Measurements from ENCODE around the gene FOSL1. TPM values are rescaled to one million over a fixed set of nuclear protein-coding genes. Genes with fewer than 3 reads are reported as not detected.

Gene FOSL1
- total and polyA plus RNA-seq, 2 donors (not counting 1 experiment from before 2014, with no cell fraction given): 3.5 to 8.8 TPM

DNA sequence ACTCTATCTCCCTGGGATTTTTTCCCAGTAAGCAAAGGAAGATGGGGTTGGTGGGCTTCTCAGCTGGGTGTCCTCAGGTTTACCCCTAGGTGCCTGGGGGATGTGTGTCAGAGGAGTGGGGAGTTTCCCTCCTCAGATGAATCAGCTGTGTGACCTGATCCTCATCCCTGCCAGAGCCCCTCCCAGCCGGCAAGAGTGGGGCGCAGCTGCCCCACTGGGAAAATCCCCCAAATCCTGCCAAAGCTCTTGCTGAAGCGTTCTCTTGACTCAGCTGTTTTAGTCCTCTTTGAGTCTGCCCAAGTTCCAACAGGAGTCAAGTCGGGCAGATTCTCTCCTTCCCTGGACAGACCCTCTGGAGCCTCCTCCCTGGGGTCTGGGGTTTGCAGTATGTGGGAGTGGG, 12.7 kb upstream of the FOSL1 start:
- Histone ChIP-seq H3K27me3 (ENCODE audit: control insufficient read depth, insufficient read depth, low read length) (no peaks in the 10 kb centered on the region), H2AFZ (ENCODE audit: low read length) (no peak overlapping the region), H3K4me1 (ENCODE audit: control insufficient read depth, extremely low read depth, insufficient read depth, low read length) (peaks cover 61% of the 10 kb centered on the region), H3K9ac (ENCODE audit: insufficient read depth, low read length) (peak overlapping the region; percentile 45), H3K9me3 (ENCODE audit: control insufficient read depth, insufficient read depth, low read depth, low read length) (no peaks in the 10 kb centered on the region), H3K4me3 (replicated peaks in 1 of 4; ENCODE audit: control extremely low read depth in 1 of 4, insufficient read depth in 1 of 4, low read depth in 3 of 4, low read length in 4 of 4) (no peak overlapping the region), H3K4me2 (ENCODE audit: extremely low read depth, insufficient read depth, low read length) (peak overlapping the region; percentile 36), H3K36me3 (ENCODE audit: control insufficient read depth, insufficient read depth, low read length) (peaks cover 8% of the 10 kb centered on the region), H3K27ac (ENCODE audit: insufficient read depth, low read length) (peak overlapping the region; percentile 99), H4K20me1 (ENCODE audit: control insufficient read depth, extremely low read depth, insufficient read depth, low read length) (no peaks in the 10 kb centered on the region), H3K79me2 (ENCODE audit: control insufficient read depth, insufficient read depth, low read length) (peaks cover 39% of the 10 kb centered on the region)
- DNase-seq (ENCODE audit: low read depth in 2 of 2): peak; percentile 47 to 75
- no peak for TF ChIP-seq EZH2 (IDR thresholded peaks at IDR 0.05; ENCODE audit: low read length, missing control alignments)
- TF ChIP-seq, protein P1, sequence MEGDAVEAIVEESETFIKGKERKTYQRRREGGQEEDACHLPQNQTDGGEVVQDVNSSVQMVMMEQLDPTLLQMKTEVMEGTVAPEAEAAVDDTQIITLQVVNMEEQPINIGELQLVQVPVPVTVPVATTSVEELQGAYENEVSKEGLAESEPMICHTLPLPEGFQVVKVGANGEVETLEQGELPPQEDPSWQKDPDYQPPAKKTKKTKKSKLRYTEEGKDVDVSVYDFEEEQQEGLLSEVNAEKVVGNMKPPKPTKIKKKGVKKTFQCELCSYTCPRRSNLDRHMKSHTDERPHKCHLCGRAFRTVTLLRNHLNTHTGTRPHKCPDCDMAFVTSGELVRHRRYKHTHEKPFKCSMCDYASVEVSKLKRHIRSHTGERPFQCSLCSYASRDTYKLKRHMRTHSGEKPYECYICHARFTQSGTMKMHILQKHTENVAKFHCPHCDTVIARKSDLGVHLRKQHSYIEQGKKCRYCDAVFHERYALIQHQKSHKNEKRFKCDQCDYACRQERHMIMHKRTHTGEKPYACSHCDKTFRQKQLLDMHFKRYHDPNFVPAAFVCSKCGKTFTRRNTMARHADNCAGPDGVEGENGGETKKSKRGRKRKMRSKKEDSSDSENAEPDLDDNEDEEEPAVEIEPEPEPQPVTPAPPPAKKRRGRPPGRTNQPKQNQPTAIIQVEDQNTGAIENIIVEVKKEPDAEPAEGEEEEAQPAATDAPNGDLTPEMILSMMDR (conservative IDR thresholded peaks at IDR 0.05 in 1 of 2, IDR thresholded peaks at IDR 0.05 in 1 of 2; ENCODE audit: low read depth in 1 of 2, low read length in 2 of 2): no peak

DNA sequence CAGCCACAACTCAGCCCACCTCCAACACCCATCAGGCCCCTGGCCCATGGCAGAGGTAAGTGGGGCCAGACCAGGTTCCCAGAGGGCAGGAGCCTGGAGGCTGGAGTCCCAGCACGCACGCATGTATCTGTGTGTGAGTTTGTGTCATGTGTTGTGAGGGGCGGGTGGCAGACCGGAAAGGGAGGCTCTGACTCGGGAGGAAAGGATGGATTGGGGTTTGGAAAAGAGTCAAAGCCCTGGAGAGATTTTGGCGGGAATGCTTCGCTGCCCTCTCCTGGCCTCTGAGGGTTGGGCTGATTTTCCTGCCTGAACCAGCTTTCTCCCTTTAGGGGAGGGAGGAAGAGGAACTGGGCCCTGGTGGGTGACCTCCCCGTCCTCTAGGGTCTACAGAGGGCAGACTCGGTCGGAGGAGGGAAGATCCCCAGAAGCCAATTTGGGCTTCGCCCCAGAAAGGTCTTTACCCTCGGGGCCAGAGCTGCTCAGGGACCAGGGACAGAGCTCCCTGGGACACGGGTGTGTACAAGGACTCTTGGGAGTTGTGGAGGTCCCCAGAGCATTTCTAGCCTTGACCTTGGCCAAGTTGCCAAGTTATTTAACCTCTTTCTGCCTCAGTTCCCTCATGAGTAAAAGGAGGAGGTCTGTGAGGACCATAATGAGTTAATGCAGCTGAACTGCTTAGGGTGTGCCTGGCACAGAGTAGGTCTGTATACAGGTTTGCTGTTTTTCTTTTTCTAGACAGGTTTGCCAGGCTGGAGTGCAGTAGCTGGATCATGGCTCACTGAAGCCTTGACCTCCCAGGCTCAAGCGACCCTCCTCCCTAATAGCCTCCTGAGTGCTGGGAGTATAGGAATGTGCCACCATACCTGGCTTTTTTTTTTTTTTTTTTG, 11.7 kb upstream of the FOSL1 start:
- peak overlapping the region; percentile 99 for H3K27ac ChIP-seq (ENCODE audit: insufficient read depth, low read length)
- no peak overlapping the region for H3K4me3 ChIP-seq (replicated peaks in 1 of 4; ENCODE audit: control extremely low read depth in 1 of 4, insufficient read depth in 1 of 4, low read depth in 3 of 4, low read length in 4 of 4)
- TF ChIP-seq, protein P1 (conservative IDR thresholded peaks at IDR 0.05 in 1 of 2, IDR thresholded peaks at IDR 0.05 in 1 of 2; ENCODE audit: low read depth in 1 of 2, low read length in 2 of 2): peak in 1 of 2 donors; percentile 25
- TF ChIP-seq EZH2 (IDR thresholded peaks at IDR 0.05; ENCODE audit: low read length, missing control alignments): no peak
- peak overlapping the region; percentile 45 for H3K9ac ChIP-seq (ENCODE audit: insufficient read depth, low read length)
- peak overlapping the region; percentile 8 for H3K4me2 ChIP-seq (ENCODE audit: extremely low read depth, insufficient read depth, low read length)
- H4K20me1 ChIP-seq (ENCODE audit: control insufficient read depth, extremely low read depth, insufficient read depth, low read length): no peaks in the 10 kb centered on the region
- no peak overlapping the region for H2AFZ ChIP-seq (ENCODE audit: low read length)
- peaks cover 30% of the 10 kb centered on the region for H3K79me2 ChIP-seq (ENCODE audit: control insufficient read depth, insufficient read depth, low read length)
- H3K4me1 ChIP-seq (ENCODE audit: control insufficient read depth, extremely low read depth, insufficient read depth, low read length): peaks cover 52% of the 10 kb centered on the region
- H3K9me3 ChIP-seq (ENCODE audit: control insufficient read depth, insufficient read depth, low read depth, low read length): no peaks in the 10 kb centered on the region
- no peaks in the 10 kb centered on the region for H3K27me3 ChIP-seq (ENCODE audit: control insufficient read depth, insufficient read depth, low read length)
- H3K36me3 ChIP-seq (ENCODE audit: control insufficient read depth, insufficient read depth, low read length): peaks cover 3% of the 10 kb centered on the region
- peak; percentile 73 to 84 for DNase-seq (ENCODE audit: low read depth in 2 of 2)

DNA sequence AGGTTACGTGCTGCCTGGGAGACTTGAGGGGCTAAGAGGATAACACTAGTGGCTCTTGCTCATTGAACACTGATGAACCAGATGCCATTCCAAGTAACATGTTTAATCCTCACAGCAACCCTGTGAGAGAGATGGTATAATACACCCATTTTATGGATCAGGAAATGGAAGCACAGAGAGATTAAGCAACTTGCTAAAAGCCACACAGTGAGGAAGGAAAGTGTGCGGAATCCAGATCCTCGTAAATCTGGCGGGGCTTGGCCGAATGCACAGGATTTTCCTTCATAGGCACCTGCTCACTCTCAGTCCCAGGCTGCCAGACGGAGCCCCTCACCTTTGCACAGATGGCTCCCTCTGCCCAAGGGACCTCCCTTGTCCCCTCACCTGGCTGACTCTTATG, 7.7 kb upstream of the FOSL1 start:
- Histone ChIP-seq H3K79me2 (ENCODE audit: control insufficient read depth, insufficient read depth, low read length) (peaks cover 3% of the 10 kb centered on the region), H3K4me3 (replicated peaks in 1 of 4; ENCODE audit: control extremely low read depth in 1 of 4, insufficient read depth in 1 of 4, low read depth in 3 of 4, low read length in 4 of 4) (no peak overlapping the region), H3K4me2 (ENCODE audit: extremely low read depth, insufficient read depth, low read length) (no peak overlapping the region), H3K9me3 (ENCODE audit: control insufficient read depth, insufficient read depth, low read depth, low read length) (no peaks in the 10 kb centered on the region), H3K9ac (ENCODE audit: insufficient read depth, low read length) (no peak overlapping the region), H3K4me1 (ENCODE audit: control insufficient read depth, extremely low read depth, insufficient read depth, low read length) (peaks cover 33% of the 10 kb centered on the region), H2AFZ (ENCODE audit: low read length) (no peak overlapping the region), H3K27ac (ENCODE audit: insufficient read depth, low read length) (no peak overlapping the region), H4K20me1 (ENCODE audit: control insufficient read depth, extremely low read depth, insufficient read depth, low read length) (no peaks in the 10 kb centered on the region), H3K27me3 (ENCODE audit: control insufficient read depth, insufficient read depth, low read length) (no peaks in the 10 kb centered on the region), H3K36me3 (ENCODE audit: control insufficient read depth, insufficient read depth, low read length) (no peaks in the 10 kb centered on the region)
- DNase-seq (ENCODE audit: low read depth in 2 of 2): no peak
- no peak for TF ChIP-seq EZH2 (IDR thresholded peaks at IDR 0.05; ENCODE audit: low read length, missing control alignments)
- TF ChIP-seq, protein P1 (conservative IDR thresholded peaks at IDR 0.05 in 1 of 2, IDR thresholded peaks at IDR 0.05 in 1 of 2; ENCODE audit: low read depth in 1 of 2, low read length in 2 of 2): no peak
